HepG2 (cell line): ENCODE measurements around the gene PIK3R1. TPM values are rescaled to one million over a fixed set of nuclear protein-coding genes. Genes with fewer than 3 reads are reported as not detected.

Source experiments
- ATAC-seq: fragments of 200-7000 bp; cut with Tn5 transposase; 3 replicates; pipeline ENCODE4 v1.9.1; 2020; ENCODE audit warnings: mild to moderate bottlenecking, moderate library complexity
- BruUV-seq: library from RNA; stranded (reverse); fragments of 400-500 nt; replicated peaks from 2 replicates; lab custom pipeline; 2021; lab: Mats Ljungman, UMichigan
- CTCF ChIA-PET: fragments of 300-600 bp; formaldehyde crosslinking; extraction: SDS; loops from one replicate; lab custom pipeline; 2021; ENCODE audit warnings: low total read pairs, inconsistent platforms, low intra/inter-chr PET ratio; lab: Yijun Ruan, JAX
- POLR2A ChIA-PET: fragments of 350-600 bp; sonication (Branson Sonifier 250); formaldehyde crosslinking; loops from one replicate; lab custom pipeline; 2020; ENCODE audit warnings: antibody characterized with exemption, inconsistent platforms; lab: Yijun Ruan, JAX
- DNase-seq: peaks from one replicate; pipeline ENCODE4 v3.0.0-alpha.2; 2015; ENCODE audit warnings: low spot score
- FAIRE-seq: peaks from 3 replicates; lab custom pipeline; 2011; peaks lifted over from hg19 to GRCh38; lab: Jason Lieb, UNC
- H2AFZ ChIP-seq: one replicate; pipeline ENCODE4 v1.6.1; 2011; ENCODE audit warnings: low read length, inconsistent platforms
- H3K27ac ChIP-seq: fragments of 300-600 bp; 3 replicates; pipeline ENCODE4 v1.8.0; 2011; ENCODE audit warnings: mixed run types, mild to moderate bottlenecking, mixed read lengths, low read length, inconsistent platforms; ENCODE audit not compliant: insufficient read depth; ENCODE audit errors: extremely low read length
- H3K27me3 ChIP-seq, 2 experiments: fragments of 200-600 bp in 1 of 2; 2 replicates in 1 of 2; 3 replicates in 1 of 2; pipeline versions ENCODE4 v1.6.0 to v1.8.0; 2011; ENCODE audit warnings: low read length in 2 of 2, mild to moderate bottlenecking in 2 of 2, moderate library complexity in 2 of 2, inconsistent platforms in 1 of 2; ENCODE audit not compliant: insufficient read depth in 2 of 2, control insufficient read depth in 1 of 2
- H3K36me3 ChIP-seq, 2 experiments: fragments of 200-600 bp in 1 of 2; replicated peaks in 1 of 2; 2 replicates in 1 of 2; 3 replicates in 1 of 2; pipeline versions ENCODE4 v1.5.1 to v1.8.0; 2011; ENCODE audit warnings: low read length in 2 of 2, inconsistent platforms in 1 of 2; ENCODE audit not compliant: insufficient read depth in 2 of 2, control insufficient read depth in 1 of 2
- H3K4me1 ChIP-seq: 2 replicates; pipeline ENCODE4 v1.5.1; 2012; ENCODE audit warnings: low read length, inconsistent platforms; ENCODE audit not compliant: insufficient read depth
- H3K4me2 ChIP-seq: 2 replicates; pipeline ENCODE4 v1.6.0; 2011; ENCODE audit warnings: low read depth, low read length, inconsistent platforms
- H3K4me3 ChIP-seq, 3 experiments: fragments of 200-600 bp in 1 of 3; sonication (generic), shearing (Covaris generic) in 1 of 3; replicated peaks in 1 of 3; 2 replicates each; pipeline ENCODE4 v1.5.1; 2011 to 2016; ENCODE audit warnings: low read length in 3 of 3, inconsistent platforms in 2 of 3, low read depth in 2 of 3, mild to moderate bottlenecking in 2 of 3, control low read depth in 1 of 3, mixed read lengths in 1 of 3; ENCODE audit not compliant: insufficient read depth in 1 of 3
- H3K79me2 ChIP-seq: one replicate; pipeline ENCODE4 v1.6.1; 2011; ENCODE audit warnings: low read length, inconsistent platforms; ENCODE audit not compliant: insufficient read depth
- H3K9ac ChIP-seq: 2 replicates; pipeline ENCODE4 v1.6.0; 2011; ENCODE audit warnings: mild to moderate bottlenecking, low read depth, low read length, inconsistent platforms; ENCODE audit not compliant: insufficient read depth
- H3K9me3 ChIP-seq: 2 replicates; pipeline ENCODE4 v1.5.1; 2012; ENCODE audit warnings: mild to moderate bottlenecking, low read length
- H4K20me1 ChIP-seq: 2 replicates; pipeline ENCODE4 v1.6.0; 2011; ENCODE audit warnings: inconsistent platforms, mild to moderate bottlenecking, low read length, moderate library complexity; ENCODE audit not compliant: insufficient read depth
- BCL3 ChIP-seq: sonication (generic); formaldehyde crosslinking; IDR thresholded peaks from 2 replicates; pipeline ENCODE4 v1.5.1; 2020; ENCODE audit warnings: mild to moderate bottlenecking, missing genetic modification reagents, moderate library complexity
- CC2D1A ChIP-seq: sonication (generic); formaldehyde crosslinking; IDR thresholded peaks from 2 replicates; pipeline ENCODE4 v1.8.1; 2023; ENCODE audit warnings: mild to moderate bottlenecking, missing genetic modification reagents
- ZNF629 ChIP-seq: sonication (generic); formaldehyde crosslinking; conservative IDR thresholded peaks from 2 replicates; pipeline ENCODE4 v1.5.0; 2020; ENCODE audit warnings: missing genetic modification reagents
- WGBS: methylation state at CpG from one replicate; pipeline ENCODE4 v1.1.6; 2017; ENCODE audit warnings: low lambda C conversion rate; 5-methylcytosine and 5-hydroxymethylcytosine counted together
- in situ Hi-C: cut with HindIII; loops from 2 replicates; pipeline ENCODE4 v1.10.0; 2017; ENCODE audit warnings: low pct_unique_long_range_greater_than_20kb; ENCODE audit not compliant: extremely low pct_ligation_motif_present
- intact Hi-C: fragments of 100-400 bp; cut with micrococcal nuclease; formaldehyde crosslinking; loops from one replicate; pipeline ENCODE4 v1.10.0; 2022; ENCODE audit not compliant: unreplicated experiment
- polyA plus RNA-seq, 8 experiments: library from polyadenylated mRNA; depleted of rRNA in 3 of 8; stranded (reverse) in 7 of 8; unstranded in 1 of 8; fragments of >200 nt; fragmentation: Illumina TruSeq in 4 of 8; extraction: Trizol in 4 of 8; gene quantifications; 2 replicates each; pipeline versions ENCODE4 v1.2.1 to v1.2.3, GENCODE V29; 2011 to 2016; ENCODE audit warnings: low read depth in 4 of 8, missing spikeins in 1 of 8, mixed read lengths in 1 of 8; ENCODE audit not compliant: insufficient read depth in 1 of 8
- total RNA-seq, 5 experiments: library from RNA; depleted of rRNA; stranded (reverse); fragments of >200 nt; fragmentation: Illumina TruSeq; extraction: Trizol; gene quantifications; 2 replicates each; pipeline ENCODE4 v1.2.3, GENCODE V29; 2016; ENCODE audit warnings: low read depth in 1 of 5

Gene PIK3R1
- total and polyA plus RNA-seq, 2 of the 13 experiments (the other 11 are each of a cell fraction or from before 2014, with no cell fraction given) = 8.4 to 21.3 TPM

DNA sequence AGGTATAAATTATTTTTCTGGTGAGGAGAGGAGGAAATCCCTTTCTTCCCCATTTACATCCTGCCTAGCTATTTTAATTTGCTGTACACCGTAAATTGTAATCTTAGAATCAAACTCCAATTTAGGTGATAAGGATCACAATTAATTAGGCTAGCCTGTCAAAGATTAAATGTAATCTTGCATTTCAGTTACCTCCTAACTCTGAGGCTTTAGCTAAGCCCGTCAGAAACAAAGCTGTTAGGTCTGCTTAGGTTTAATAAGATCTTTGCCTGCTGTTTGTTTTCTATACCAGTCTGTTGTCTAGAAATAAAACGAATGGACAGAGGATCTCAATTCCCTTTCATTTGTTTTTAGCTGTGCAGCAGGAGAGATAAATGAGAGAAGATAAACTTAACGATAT is 51.5 kb downstream of the PIK3R1 start:
- in situ Hi-C loops = no loop called here
- no TSS peak for BruUV-seq
- Histone ChIP-seq H3K36me3 (no peaks in the 10 kb centered on the region), H3K9ac (no peak overlapping the region), H3K27ac (no peak overlapping the region), H3K4me3 (no peak overlapping the region), H3K27me3 (no peaks in the 10 kb centered on the region), H4K20me1 (no peaks in the 10 kb centered on the region; the same call in 1 of the 2 replicates), H3K9me3 (no peaks in the 10 kb centered on the region), H3K4me1 (peaks cover 94% of the 10 kb centered on the region), H2AFZ (no peak overlapping the region), H3K4me2 (no peak overlapping the region), H3K79me2 (peaks cover 41% of the 10 kb centered on the region)
- CTCF ChIA-PET = no interaction called here
- FAIRE-seq = no peak
- WGBS = 89% methylated on average over 4 of the region's 4 CpGs
- POLR2A ChIA-PET = no interaction called here
- intact Hi-C loops = no loop called here
- DNase-seq = no peak
- no peak for ATAC-seq
- no peak for TF ChIP-seq BCL3 (CRISPR knock-in tag)

DNA sequence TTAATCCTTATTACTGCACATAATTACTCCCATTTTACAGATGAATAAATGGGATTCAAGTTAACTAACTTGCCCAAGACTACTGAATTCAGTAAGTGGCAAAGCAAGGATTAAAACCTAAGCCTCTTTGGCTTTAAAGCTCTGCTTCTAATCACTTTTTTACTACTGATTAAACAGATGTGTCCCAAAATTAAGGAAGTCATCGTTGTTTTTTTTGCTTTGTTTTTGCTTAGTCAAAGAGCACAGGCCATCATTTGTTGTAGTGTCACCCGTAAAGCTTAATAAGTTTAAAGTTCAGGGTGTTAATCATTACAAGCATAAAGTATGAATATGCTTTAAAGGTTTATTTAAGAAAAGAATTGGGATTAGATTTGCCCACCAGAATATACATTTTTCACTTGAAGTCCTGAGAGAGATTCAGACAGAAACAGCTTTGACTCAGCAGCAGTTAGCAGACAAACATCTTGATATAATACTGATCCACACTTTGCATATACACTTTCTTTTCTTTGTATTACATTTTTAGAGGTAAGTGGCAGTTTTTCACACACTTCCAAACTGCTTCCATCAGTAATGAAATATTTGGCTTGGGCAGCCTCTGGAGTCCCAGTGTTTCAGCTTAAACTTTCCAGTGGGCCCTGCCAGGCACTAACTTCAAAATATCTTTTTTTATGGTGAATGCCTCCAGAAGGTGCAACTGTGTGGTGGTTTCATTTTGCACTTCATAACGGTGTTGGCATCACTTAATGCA is 52.7 kb downstream of the PIK3R1 start:
- POLR2A ChIA-PET = no interaction called here
- no peak for DNase-seq
- H3K4me1 ChIP-seq = peaks cover 86% of the 10 kb centered on the region
- H3K27me3 ChIP-seq = no peaks in the 10 kb centered on the region
- no peak overlapping the region for H2AFZ ChIP-seq
- in situ Hi-C loops = no loop called here
- TF ChIP-seq CC2D1A (CRISPR knock-in tag) (no peak), ZNF629 (CRISPR knock-in tag) (0 out of 2 replicates have a peak, but pooled peaks have one; percentile 15)
- no peaks in the 10 kb centered on the region for H3K9me3 ChIP-seq
- intact Hi-C loops = no loop called here
- no peak overlapping the region for H3K4me3 ChIP-seq
- peaks cover 45% of the 10 kb centered on the region for H3K79me2 ChIP-seq
- CTCF ChIA-PET = no interaction called here
- H3K4me2 ChIP-seq = no peak overlapping the region
- no peaks in the 10 kb centered on the region; the same call in 1 of the 2 replicates for H4K20me1 ChIP-seq
- H3K9ac ChIP-seq = no peak overlapping the region
- no peak for FAIRE-seq
- ATAC-seq = no peak
- 0 out of 5 replicates have a peak, but pooled peaks cover 0 to 6% of the 10 kb centered on the region in 2 experiments for H3K36me3 ChIP-seq
- WGBS = 39% methylated on average over 3 of the region's 3 CpGs
- BruUV-seq = no TSS peak
- H3K27ac ChIP-seq = peak overlapping the region; percentile 20
